HG03108 (cell line): ENCODE data around the gene HDC.

Experiments
- ATAC-seq: cut with Tn5 transposase; IDR thresholded peaks from one replicate; pipeline ENCODE4 v1.9.1; 2021; ENCODE audit warnings: moderate library complexity; ENCODE audit not compliant: unreplicated experiment

Gene HDC, protein sequence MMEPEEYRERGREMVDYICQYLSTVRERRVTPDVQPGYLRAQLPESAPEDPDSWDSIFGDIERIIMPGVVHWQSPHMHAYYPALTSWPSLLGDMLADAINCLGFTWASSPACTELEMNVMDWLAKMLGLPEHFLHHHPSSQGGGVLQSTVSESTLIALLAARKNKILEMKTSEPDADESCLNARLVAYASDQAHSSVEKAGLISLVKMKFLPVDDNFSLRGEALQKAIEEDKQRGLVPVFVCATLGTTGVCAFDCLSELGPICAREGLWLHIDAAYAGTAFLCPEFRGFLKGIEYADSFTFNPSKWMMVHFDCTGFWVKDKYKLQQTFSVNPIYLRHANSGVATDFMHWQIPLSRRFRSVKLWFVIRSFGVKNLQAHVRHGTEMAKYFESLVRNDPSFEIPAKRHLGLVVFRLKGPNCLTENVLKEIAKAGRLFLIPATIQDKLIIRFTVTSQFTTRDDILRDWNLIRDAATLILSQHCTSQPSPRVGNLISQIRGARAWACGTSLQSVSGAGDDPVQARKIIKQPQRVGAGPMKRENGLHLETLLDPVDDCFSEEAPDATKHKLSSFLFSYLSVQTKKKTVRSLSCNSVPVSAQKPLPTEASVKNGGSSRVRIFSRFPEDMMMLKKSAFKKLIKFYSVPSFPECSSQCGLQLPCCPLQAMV

DNA sequence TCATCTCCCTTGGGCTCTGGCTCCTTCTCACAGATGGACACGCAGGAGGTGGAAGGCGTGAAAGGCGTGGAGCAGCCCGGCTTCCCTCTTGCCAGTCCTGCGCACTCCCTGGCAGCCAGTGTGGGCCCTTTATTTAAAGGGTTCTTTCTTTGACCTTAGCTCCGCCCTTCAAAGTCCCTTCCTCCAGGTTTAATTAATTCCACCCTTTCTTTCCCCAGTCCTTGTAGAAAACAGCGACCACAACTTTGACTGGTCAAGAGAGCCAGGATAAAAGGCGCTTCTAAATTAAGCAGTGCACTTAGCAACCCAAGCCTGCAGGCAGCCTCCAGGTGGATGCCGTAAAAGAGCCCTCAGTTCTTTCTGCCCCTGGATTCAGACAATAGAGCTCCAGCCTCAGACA lies at the start of gene HDC:
Gene HDC, minus strand, starts transcription at position 107 of the 400 bp plus-strand sequence. Its CDS starts 103 bp downstream, at position 4.
- ATAC-seq = no peak

DNA sequence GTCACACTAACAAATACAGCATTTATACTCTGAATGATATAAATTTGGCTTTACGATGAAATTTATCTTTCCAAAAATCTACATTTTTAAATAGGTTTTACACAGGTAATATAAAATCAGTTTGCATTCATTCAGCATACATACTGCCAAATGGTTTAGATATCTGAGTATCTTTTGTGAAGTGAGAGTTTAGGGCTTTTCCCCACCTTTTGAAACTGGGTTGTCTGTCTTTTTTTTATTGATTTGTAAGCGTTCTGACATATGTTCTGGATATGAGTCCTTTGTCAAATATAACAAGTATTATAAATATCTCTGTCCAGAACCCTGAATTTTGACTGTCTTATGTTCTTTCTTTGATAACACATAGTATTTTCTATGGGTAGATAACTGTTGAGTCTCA lies 47.1 kb upstream of the HDC start:
- ATAC-seq = no peak

DNA sequence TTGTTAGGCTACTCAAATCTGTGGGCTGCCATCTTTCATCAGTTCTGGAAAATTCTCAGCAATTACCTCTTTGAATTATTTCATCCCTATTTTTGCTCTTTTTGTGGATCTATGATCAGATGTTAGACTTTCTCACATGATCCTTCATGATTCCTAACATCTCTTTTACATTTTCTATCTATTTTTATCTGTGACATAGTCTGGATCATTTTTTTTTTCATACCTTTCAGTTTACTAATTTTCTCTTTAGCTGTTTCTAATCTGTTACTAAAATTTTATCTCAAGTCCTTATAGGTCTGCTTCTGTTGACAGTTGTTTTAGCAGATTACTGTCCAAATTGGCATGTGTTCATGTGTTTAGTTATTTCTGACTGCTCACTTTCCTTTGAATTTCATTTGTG lies 42.3 kb upstream of the HDC start:
- ATAC-seq = no peak

DNA sequence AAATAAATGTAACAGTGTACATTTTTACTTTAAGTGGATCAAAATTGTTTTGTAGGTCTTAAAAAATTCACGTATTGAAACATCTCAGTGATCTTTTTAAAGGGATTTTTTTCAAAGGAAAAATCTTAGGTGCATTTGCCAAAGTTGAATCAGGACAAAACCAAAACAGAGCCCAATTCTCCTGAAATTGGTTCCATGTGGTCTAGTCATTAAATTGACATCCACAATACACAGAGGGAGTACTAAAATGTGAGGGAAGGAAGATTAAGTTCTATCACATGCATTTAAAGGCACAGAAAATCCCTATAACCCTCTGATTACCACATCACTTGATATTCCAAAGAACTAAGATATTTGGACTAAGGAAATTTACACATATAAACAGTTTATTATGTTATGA lies 39.3 kb upstream of the HDC start:
- ATAC-seq = no peak

DNA sequence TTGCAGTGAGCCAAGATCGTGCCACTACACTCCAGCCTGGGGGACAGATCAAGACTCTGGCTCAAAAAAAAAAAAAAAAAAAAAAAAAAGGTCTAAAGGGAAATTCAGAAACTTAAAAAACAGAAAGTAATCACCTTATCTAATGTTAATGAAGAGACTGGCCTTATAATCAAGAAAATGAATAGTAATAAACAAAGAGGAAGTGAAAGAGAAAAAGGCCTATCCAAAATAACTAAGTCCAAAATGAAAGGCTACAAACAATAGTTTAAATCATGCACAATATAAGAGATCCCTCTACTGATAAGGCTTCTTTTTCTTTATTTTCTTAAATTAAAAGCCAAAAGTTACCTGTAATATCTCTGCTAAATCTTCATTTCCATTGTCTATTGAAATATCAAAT lies 37.1 kb upstream of the HDC start:
- no peak for ATAC-seq

DNA sequence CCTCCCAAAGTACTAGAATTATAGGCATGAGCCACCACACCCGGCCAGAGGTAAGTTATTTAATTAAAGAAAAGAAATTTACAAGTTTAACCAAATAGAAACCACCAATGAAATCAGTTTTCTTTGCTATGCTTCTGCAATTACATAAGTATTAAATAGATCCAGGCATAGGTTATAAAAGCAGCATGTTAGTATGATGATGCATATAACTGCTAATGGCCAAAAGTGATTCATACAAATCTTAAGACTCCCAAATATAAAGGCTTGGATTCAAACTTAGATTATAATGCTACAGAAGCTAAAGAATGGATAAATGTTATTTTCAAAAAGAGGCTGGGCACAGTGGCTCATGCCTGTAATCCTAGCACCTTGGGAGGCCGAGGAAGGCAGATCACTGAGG lies 32.8 kb upstream of the HDC start:
- ATAC-seq = no peak

DNA sequence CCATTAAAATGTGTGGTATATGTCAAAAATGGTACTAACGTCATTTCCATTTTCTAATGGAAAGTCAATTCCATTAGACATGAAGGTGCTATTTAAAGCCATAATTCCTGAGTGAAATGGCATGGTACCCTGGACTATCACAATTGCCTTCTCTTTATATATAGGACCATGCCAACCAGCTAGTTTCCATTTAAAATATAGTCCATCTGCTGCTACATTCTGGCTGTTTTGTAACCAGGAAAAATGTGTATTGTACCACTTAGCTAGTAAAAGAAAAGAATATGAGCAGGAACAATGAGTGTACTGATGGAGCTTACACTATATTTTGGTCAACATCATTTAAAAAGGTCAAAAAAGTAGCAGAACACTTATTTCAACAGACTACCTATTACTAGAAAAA lies 30.4 kb upstream of the HDC start:
- no peak for ATAC-seq

DNA sequence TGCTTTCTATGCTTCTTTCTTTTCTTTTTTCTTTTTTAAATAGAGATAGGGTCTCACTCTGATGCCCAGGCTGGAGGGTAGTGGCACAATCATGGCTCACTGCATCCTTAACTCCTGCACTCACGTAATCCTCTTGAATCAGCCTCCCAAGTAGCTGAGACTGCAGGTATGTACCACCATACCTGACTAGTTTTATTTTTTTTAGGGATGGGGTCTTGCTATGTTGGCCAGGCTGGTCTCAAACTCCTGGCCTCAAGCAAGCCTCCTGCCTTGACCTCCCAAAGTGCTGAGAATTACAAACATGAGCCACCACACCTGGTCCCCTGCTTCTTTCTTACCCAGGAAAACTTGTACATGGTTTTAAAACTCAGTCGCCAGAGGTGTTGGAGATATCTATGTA lies 24.2 kb upstream of the HDC start:
- no peak for ATAC-seq

DNA sequence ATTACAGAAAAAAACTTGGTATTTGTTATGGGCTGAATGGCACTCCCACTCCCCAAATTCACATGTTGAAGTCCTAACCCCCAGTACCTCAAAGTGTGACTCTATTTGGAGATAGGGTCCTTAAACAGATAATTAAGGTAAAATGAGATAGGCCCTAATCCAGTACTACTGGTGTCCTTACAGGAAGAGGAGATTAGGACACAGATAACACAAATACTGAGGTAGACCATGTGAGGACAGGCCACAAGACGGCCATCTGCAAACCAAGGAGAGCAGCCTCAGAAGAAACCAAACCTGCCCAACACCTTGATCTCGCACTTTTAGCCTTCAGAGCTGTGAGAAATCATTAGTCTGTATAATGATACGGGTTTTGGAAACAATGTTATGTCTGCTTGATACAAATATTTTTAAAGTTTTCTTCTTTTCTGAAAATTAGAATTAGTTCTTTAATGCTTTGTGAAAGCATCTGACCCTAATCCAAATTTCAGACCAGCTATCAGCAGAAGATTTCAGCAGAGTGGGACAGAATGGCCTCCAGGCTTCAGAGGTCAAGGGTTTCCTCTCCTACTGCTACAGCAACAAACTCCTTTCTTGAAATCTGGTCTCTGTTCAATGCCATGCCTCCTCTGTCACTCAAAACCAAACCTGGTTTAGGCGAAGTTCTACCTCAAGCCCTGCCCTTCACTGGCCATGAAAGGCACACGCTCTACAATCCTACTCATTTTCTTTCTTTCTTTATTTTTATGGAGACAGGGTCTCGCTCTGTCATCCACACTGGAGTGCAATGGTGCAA lies 22.0 kb upstream of the HDC start:
- ATAC-seq = no peak

DNA sequence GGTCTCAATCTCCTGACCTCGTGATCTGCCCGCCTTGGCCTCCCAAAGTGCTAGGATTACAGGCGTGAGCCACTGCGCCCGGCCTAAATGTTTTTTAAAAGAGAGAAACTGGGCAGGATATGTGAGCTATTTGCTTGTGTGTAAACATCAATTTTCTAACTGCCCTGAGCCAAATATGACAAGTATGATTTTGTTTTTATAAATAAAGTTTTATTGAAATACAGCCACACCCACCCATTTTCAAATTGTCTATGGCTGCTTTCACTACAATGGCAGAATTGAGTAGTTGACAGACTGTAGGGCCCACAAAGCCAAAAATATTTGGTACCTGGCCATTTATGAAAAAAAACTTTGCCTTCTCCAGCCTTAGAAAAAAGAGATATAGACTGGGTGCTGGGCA lies 15.9 kb upstream of the HDC start:
- ATAC-seq = no peak

DNA sequence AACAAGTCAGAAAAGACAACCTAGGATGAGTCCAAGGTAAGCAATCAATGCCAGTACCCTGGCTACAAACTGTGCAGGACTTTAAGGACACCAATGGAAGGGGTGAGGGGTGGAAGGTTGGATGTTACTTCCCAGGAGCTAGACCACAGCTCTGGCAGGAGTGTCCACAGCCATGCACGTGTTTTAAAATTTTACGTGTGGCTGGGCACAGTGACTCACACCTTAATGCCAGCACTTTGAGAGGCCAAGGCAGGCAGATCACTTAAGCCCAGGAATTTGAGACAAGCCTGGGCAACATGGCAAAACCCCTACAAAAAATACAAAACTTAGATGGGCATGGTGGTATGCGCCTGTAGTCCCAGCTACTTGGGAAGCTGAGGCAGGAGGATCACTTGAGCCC lies 14.7 kb upstream of the HDC start:
- no peak for ATAC-seq

DNA sequence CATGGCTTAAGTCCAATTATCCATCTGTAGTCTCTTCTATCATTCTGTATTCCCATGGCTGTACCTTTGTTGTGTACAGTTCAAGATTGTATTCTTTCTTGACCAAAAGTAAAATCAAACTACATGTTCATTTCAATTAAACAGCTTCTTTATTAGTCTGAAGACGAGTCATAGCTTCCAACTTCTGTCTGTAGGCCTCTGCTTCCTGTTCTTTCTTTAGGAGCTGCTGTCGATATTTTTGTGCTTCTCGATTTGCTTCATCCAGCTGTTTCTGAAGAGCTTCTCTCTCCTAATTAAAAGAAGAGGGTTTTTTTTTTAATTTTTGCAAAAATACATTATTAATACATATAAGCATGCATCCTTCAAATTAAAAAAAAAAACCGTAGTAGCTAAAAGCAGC lies 13.0 kb upstream of the HDC start:
- ATAC-seq = no peak

DNA sequence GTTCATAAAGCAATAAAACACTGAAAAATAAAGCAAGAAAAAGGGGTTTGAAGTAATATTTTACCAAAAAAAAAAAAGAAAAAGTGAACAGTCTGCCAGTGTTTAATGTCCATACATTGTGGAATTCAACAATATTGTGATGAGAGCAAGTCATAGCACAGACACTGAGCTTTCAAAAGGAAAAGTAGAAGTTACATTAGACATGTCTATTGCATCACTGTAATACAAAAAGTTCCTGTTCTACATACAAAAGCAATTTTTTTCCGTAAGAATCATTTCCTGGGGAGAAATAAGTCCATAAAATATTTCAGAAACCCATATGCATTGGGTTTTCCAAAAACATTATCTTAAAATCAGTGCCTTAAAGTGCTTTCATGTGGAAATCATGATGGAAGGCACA lies 11.8 kb upstream of the HDC start:
- no peak for ATAC-seq

DNA sequence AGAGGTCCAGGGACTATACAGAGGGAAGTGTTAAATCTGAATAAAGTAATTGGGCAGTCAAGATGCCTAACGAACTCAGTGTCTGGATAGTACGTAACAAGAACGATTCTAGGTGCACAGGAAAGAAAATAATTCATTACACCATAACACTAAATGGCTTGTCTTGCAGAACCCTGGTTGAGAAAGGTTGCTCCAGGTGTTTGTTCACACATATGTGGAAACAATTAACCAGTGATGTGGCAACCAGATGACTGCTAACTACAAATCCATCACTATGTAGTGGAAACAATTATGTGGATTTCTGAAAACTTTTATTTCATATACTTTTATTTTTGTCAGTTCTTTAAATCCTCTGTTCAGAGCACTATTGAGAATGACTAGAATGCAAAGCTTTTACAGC lies 10.4 kb upstream of the HDC start:
- ATAC-seq = no peak

DNA sequence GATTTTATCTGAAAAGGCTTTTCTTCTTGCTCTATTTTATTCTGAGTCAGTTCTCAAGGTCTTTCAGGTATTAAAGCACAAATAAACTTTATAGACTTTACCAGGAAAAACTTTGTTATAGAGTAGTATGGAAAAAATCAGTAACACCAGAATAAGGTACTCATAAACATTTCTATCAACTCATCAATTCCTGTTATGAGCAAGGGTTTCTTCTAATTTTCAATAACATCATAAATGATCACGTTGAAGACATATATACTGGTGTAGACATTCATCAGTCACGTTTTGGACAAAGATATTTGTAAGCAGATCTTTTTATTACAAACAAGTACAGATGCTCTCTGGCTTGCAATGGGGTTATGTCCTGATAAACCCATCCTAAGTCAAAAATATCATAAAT lies 9.6 kb upstream of the HDC start:
- no peak for ATAC-seq

DNA sequence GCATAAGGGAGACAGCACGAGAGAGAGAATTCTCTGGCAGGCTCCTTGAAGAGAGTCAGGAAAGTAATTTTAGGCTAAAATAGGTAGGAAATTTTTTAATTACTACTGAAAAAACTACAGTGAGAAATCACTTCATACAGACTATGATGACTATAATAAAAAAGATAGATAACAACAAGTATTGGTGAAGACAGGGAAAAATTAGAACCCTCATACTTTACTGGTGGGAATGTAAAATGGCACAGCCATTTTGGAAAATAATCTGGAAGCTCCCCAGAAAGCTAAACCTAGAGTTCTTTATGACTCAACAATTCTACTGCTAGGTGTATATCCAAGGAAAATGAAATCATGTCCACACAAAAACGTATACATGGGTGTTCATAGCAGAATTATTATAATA lies 2.1 kb upstream of the HDC start:
- no peak for ATAC-seq

DNA sequence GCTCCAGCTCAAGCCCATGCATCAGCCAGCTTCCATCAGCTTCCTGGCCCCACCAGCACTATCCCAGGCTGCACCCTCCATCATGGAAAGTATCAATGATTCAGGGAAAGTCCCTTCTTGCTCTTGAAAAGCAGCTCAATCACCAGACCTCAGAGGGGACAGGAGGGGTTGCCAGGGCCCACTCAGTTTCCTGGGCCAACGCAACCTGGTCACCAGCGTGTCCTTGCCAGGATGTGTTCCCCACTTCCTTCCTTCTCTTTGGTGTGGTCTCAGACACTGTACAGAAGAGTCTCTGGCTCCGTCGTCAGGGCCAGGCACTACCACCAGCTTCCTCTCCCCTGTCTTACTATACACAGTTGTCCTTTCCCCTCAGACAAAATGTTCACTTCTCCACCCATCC lies 3.0 kb downstream of the HDC start:
- ATAC-seq = no peak

DNA sequence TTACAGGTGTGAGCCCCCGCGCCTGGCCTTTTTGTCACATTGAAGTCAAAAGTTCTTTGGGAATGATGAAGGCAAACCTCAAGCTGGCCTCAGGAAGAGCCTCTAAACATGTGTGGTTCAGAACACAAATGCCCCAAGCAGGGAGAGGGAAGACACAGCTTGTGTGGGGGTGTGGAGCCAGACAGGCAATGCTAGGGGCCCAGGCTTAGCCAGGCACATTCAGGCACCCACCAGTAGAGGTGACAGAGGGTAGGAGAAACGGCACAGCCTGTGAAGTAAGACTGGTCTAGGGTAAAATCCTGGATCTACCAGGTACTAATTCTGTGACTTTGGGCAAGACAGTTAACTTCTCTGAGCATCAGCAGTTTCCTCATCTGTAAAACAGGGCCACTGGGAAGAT lies 3.5 kb downstream of the HDC start:
- no peak for ATAC-seq

DNA sequence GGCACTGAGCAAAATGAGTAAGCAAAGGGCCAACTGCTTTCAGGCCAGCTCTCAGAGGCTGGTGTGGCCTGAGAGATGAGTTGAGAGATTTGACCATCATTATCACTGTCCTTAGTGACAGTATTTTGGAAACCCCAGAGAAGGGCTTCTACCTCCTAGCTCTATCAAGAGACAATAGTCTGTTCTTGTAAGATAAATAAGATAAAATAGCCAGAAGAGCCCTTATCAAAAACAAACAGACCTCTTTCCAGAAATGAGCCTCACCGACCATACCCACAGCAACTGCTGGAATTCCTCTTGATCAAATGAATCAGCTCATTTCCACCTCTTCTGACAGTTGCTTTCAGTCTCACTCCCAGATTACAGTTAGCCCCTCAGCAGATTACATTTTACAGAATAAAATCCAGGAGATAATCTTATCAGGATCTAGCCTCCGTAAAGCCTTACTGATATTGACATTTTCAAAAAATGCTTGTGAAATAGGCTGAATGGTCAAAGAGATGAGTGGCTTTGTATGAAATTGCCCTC lies 4.5 kb downstream of the HDC start:
- ATAC-seq = peak; percentile 38

DNA sequence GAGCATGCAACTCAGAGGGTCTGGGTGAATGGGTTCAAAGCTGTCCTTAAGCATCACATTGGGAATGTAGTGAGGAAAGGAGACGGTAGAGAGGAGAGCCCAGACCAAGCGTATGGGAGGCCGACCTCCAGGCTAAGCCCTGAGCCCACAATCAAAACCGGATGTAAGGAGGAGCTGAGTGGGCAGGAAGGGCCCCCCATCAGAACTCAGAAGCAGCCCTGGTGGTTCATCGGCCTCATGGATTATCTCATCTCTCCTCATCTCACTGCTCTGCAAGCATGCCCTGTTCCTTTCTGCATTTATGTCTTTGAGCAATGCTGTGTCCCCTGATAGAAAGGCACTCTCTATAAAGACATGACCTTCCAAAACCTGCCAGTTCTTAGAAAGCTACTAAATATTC lies 6.2 kb downstream of the HDC start:
- no peak for ATAC-seq

DNA sequence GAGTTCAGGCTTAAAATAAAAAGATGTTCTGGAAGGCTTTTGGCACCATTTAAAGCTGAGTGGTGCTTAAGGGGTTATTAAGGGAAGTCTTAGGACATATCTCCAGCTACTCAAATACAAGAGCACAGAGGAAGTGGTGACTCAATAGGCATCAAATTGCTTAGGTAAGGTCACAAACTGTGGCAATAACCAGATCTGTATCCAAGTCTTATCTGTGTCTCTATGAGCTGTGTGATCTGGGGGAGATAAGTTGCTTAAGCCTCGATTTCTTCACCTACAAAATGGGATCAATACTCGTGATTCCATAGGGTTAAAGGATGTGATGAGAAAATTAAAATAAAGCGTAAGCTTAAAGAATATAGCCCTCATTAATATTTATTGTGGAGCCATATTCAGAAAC lies 7.6 kb downstream of the HDC start:
- no peak for ATAC-seq

DNA sequence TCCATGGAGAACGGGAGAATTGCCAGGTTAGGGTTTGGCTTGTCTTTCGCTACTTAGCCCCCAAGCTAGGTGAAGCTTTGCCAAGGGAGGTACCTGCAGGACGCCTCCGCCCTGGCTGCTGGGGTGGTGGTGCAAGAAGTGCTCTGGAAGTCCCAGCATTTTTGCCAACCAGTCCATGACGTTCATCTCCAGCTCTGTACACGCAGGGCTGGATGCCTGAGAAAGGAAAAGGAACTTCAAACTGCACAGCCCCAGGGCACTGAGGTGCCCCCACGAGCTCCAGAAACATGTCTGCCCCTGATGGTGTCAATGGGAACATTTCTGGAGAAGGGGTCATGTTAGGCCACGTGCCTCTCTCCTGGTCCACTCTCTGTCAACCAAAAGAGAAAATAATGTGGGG lies 8.2 kb downstream of the HDC start:
- ATAC-seq = no peak
